ENCODE measurements around the gene KLF1. TPM values are rescaled to one million over a fixed set of nuclear protein-coding genes. Genes with fewer than 3 reads are reported as not detected.
"Not testable (repeated sequence)": the region's sequence is repeated elsewhere in the genome, so short reads cannot be mapped to it uniquely, and the experiment has no call there.

KLF1 gene
- total and polyA plus RNA-seq, 2 experiments from 2014 or later: 0.51 to 1.3 TPM

- no peak for TF ChIP-seq CTCF (IDR thresholded peaks at IDR 0.05; ENCODE audit: low read depth, low read length)
- Histone ChIP-seq H3K4me1 (ENCODE audit: low read depth) (no peaks in the 10 kb centered on the region), H3K36me3 (peaks cover 3% of the 10 kb centered on the region), H3K27me3 (no peaks in the 10 kb centered on the region), H3K27ac (no peak overlapping the region), H3K9me3 (ENCODE audit: low read depth) (no peaks in the 10 kb centered on the region), H3K4me3 (no peak overlapping the region)
- no peak for DNase-seq (ENCODE audit: low read depth in 1 of 2, low spot score in 1 of 2)
These were observed 9.5 kb upstream of the KLF1 start for GRCh38 chr19:12896460-12896859.

GRCh38 chr19:12893582-12893981 lies 6.6 kb upstream of the KLF1 start:
- H3K27me3 ChIP-seq: no peaks in the 10 kb centered on the region
- DNase-seq (ENCODE audit: low read depth in 1 of 2, low spot score in 1 of 2): no peak
- no peak for TF ChIP-seq CTCF (IDR thresholded peaks at IDR 0.05; ENCODE audit: low read depth, low read length)
- no peaks in the 10 kb centered on the region for H3K4me1 ChIP-seq (ENCODE audit: low read depth)
- no peaks in the 10 kb centered on the region for H3K9me3 ChIP-seq (ENCODE audit: low read depth)
- H3K36me3 ChIP-seq: no peaks in the 10 kb centered on the region
- H3K27ac ChIP-seq: no peak overlapping the region
- H3K4me3 ChIP-seq: no peak overlapping the region

DNA sequence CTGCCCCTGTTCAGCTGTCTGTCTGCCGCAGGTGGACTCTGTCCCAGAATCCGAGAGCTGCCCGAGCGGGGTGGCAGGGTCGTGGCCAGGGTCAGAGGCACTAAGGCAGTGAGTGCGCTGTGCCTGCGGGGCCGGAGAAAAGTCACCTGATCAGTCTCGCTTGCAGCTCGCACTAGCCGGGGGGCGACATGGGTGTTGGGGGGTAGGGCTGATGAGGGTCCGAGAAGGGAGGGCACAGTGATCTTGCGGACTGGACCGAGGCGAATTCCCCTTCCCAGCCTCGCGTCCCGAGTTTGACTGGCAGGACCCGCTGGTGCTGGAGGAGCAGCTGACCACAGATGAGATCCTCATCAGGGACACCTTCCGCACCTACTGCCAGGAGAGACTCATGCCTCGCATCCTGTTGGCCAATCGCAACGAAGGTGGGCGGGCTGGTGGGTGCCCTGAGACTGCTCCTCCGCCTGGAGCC lies 4.6 kb upstream of the KLF1 start:
- no peak overlapping the region for H3K27ac ChIP-seq
- H3K27me3 ChIP-seq: no peaks in the 10 kb centered on the region
- H3K36me3 ChIP-seq: no peaks in the 10 kb centered on the region
- no peak for DNase-seq (ENCODE audit: low read depth in 1 of 2, low spot score in 1 of 2)
- H3K9me3 ChIP-seq (ENCODE audit: low read depth): no peaks in the 10 kb centered on the region
- H3K4me3 ChIP-seq: peak overlapping the region; percentile 57
- TF ChIP-seq CTCF (IDR thresholded peaks at IDR 0.05; ENCODE audit: low read depth, low read length): no peak
- no peaks in the 10 kb centered on the region for H3K4me1 ChIP-seq (ENCODE audit: low read depth)

DNA sequence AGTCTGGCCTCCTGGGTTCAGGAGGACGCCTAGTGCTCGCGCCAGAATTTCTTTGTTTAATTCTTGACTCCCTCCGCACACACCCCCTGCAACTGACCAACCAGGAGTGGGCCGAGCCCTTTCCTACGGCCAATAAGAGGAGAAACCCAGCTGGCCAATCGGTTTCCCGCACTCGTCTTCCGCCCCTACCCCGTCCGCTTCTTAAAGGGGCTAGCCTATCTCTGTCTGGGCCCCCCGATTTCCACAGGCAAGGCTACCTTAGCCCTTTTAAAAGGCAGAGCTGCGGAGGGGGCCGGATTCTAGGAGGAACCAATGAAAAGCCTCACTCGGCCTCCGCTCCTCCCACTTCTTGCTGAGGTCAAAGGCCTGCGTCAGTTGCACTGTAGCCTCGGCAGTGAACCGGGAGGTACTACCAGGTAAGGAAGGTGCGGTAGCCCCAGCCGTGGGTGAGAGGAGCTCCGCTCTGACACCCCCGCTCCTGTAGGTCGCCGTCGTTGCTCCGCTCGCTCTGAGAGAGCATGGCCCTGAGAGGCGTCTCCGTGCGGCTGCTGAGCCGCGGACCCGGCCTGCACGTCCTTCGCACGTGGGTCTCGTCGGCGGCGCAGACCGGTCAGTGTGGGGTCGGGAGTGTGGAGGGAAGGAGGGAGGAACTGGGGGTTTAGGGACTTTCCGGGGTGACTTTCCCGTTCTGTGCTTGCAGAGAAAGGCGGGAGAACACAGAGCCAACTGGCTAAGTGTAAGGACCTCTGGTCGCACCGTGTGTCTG lies 4.0 kb upstream of the KLF1 start, which contains the start of gene GCDH:
GCDH (plus strand) TSS at position 374 of the 766 bp plus-strand sequence; CDS start at position 519, 145 bp downstream.
- no peak for TF ChIP-seq CTCF (IDR thresholded peaks at IDR 0.05; ENCODE audit: low read depth, low read length)
- H3K27ac ChIP-seq: peak within 1 kb of the TSS; percentile 73
- no peaks in the 10 kb centered on the region for H3K27me3 ChIP-seq
- peak within 1 kb of the TSS; percentile 57 for H3K4me3 ChIP-seq
- H3K36me3 ChIP-seq: no peaks in the 10 kb centered on the region
- H3K9me3 ChIP-seq (ENCODE audit: low read depth): no peaks in the 10 kb centered on the region
- no peaks in the 10 kb centered on the region for H3K4me1 ChIP-seq (ENCODE audit: low read depth)
- DNase-seq (ENCODE audit: low read depth in 1 of 2, low spot score in 1 of 2): peak; percentile 99 to 100

DNA sequence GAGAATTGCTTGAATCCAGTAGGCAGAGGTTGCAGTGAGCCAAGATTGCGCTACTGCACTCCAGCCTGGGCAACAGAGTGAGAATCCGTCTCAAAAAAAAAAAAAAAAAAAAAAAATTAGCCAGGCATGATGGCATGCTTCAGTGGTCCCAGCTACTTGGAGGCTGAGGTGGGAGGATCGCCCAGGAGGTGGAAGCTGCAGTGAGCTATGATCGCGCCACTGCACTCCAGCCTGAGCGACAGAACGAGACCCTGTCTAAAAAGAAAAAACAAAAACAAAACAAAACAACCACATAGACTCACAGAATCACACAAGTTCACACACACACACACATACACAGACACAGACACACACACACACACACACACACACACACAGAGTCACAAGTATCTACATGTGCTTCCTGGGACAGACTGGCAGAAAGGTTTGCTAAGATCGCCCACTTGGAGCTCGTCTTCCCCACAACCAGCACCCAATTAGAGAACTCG lies 3.3 kb upstream of the KLF1 start:
- not testable (repeated sequence) for H3K36me3 ChIP-seq; H3K27me3 ChIP-seq; H3K4me1 ChIP-seq (ENCODE audit: low read depth); H3K9me3 ChIP-seq (ENCODE audit: low read depth); DNase-seq (ENCODE audit: low read depth in 1 of 2, low spot score in 1 of 2)
- Histone ChIP-seq H3K4me3 (peak overlapping the region; percentile 17), H3K27ac (peak overlapping the region; percentile 73)

DNA sequence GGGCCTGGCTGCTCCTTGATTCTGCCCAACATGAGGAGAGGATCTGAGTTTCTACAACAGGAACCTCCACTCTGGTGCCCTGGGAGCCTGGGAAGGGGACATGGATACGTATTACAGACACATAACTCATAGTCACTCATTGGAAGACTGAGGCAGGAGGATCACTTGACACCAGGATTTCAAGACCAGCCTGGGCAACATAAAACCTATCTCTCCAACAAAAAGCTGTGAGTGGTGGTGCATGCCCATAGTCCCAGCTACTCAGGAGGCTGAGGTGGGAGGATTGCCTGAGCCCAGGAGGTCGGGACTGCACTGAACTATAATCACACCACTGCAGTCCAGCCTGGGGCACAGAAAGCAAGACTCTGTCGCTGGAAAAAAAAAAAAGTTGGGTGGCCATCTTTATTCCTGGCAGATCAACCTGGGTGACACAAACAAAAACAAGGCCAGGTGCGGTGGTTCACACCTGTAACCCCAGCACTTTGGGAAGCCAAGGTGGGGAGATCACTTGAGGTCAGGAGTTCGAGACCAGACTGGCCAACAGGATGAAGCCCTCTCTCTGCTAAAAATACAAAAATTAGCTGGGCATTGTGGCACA lies 1.1 kb upstream of the KLF1 start:
- no peaks in the 10 kb centered on the region for H3K9me3 ChIP-seq (ENCODE audit: low read depth)
- no peak for TF ChIP-seq CTCF (IDR thresholded peaks at IDR 0.05; ENCODE audit: low read depth, low read length)
- H3K4me3 ChIP-seq: no peak overlapping the region
- DNase-seq (ENCODE audit: low read depth in 1 of 2, low spot score in 1 of 2): no peak
- H3K27ac ChIP-seq: no peak overlapping the region
- H3K36me3 ChIP-seq: no peaks in the 10 kb centered on the region
- no peaks in the 10 kb centered on the region for H3K4me1 ChIP-seq (ENCODE audit: low read depth)
- no peaks in the 10 kb centered on the region for H3K27me3 ChIP-seq

Measured in cardiac muscle cell (in vitro differentiated cells and primary cell).